GM23338 (cell line): ENCODE measurements around the gene ARRDC1. TPM values are rescaled to one million over a fixed set of nuclear protein-coding genes. Genes with fewer than 3 reads are reported as not detected.

Experiments
- ATAC-seq: fragments of 200-7000 bp; cut with Tn5 transposase; 3 replicates; pipeline ENCODE4 v1.9.1; 2020
- DNase-seq: peaks from one replicate; pipeline ENCODE4 v3.0.0-alpha.2; 2015; ENCODE audit warnings: low spot score
- H2AFZ ChIP-seq: fragments of 200-600 bp; sonication (generic); 2 replicates; pipeline ENCODE4 v1.8.0; 2016; ENCODE audit warnings: antibody characterized with exemption, mild to moderate bottlenecking, moderate library complexity
- H3F3A ChIP-seq: fragments of 200-600 bp; sonication (generic); replicated peaks from 2 replicates; pipeline ENCODE4 v1.8.0; 2017; ENCODE audit warnings: antibody characterized with exemption, mixed run types, low read depth
- H3K27ac ChIP-seq: fragments of 200-600 bp; sonication (generic); 2 replicates; pipeline ENCODE4 v1.6.1; 2016; ENCODE audit warnings: low read depth
- H3K27me3 ChIP-seq: fragments of 200-600 bp; sonication (generic); 2 replicates; pipeline ENCODE4 v1.8.0; 2016; ENCODE audit warnings: mild to moderate bottlenecking, mixed run types, moderate library complexity; ENCODE audit not compliant: insufficient read depth
- H3K36me3 ChIP-seq: fragments of 200-600 bp; sonication (generic); 2 replicates; pipeline ENCODE4 v1.8.0; 2016; ENCODE audit warnings: mild to moderate bottlenecking; ENCODE audit not compliant: insufficient read depth
- H3K4me1 ChIP-seq: fragments of 200-600 bp; sonication (generic); 2 replicates; pipeline ENCODE4 v1.8.0; 2016; ENCODE audit warnings: mild to moderate bottlenecking, moderate library complexity; ENCODE audit not compliant: insufficient read depth
- H3K4me2 ChIP-seq: fragments of 200-600 bp; sonication (generic); 2 replicates; pipeline ENCODE4 v1.7.1; 2017; ENCODE audit warnings: mixed run types
- H3K4me3 ChIP-seq: fragments of 200-600 bp; sonication (generic); 2 replicates; pipeline ENCODE4 v1.6.1; 2016; ENCODE audit warnings: mixed run types
- H3K79me2 ChIP-seq: fragments of 200-600 bp; sonication (generic); replicated peaks from 2 replicates; pipeline ENCODE4 v1.8.0; 2017; ENCODE audit warnings: mild to moderate bottlenecking; ENCODE audit not compliant: insufficient read depth
- H3K9me2 ChIP-seq: fragments of 200-600 bp; sonication (generic); 2 replicates; pipeline ENCODE4 v1.8.0; 2017; ENCODE audit not compliant: insufficient read depth
- H4K20me1 ChIP-seq: fragments of 200-600 bp; sonication (generic); replicated peaks from 2 replicates; pipeline ENCODE4 v1.8.0; 2017; ENCODE audit warnings: mild to moderate bottlenecking; ENCODE audit not compliant: insufficient read depth
- H3K27ac Mint-ChIP-seq: 2 replicates; pipeline ENCODE4 v1.8.0; 2020; ENCODE audit warnings: inconsistent platforms, mild to moderate bottlenecking, moderate library complexity, mixed read lengths
- H3K27me3 Mint-ChIP-seq: 3 replicates; pipeline ENCODE4 v1.8.0; 2022; ENCODE audit warnings: low read depth, mild to moderate bottlenecking, moderate library complexity, mixed read lengths, inconsistent platforms; ENCODE audit not compliant: insufficient read depth, poor library complexity
- H3K36me3 Mint-ChIP-seq: 3 replicates; pipeline ENCODE4 v1.8.0; 2021; ENCODE audit warnings: low read depth, mild to moderate bottlenecking, inconsistent platforms, moderate library complexity, mixed read lengths
- H3K4me1 Mint-ChIP-seq: 3 replicates; pipeline ENCODE4 v1.8.0; 2020; ENCODE audit warnings: mild to moderate bottlenecking, inconsistent platforms, mixed read lengths
- H3K4me3 Mint-ChIP-seq: 3 replicates; pipeline ENCODE4 v1.8.0; 2021; ENCODE audit warnings: moderate library complexity, mild to moderate bottlenecking, inconsistent platforms, mixed read lengths
- H3K9me3 Mint-ChIP-seq: 3 replicates; pipeline ENCODE4 v1.8.0; 2020; ENCODE audit warnings: moderate library complexity, mild to moderate bottlenecking, inconsistent platforms, mixed read lengths
- CREB1 ChIP-seq: fragments of 250-450 bp; sonication (Bioruptor Pico); IDR thresholded peaks from 2 replicates; pipeline ENCODE4 v1.5.0; 2020; ENCODE audit warnings: low read depth, mild to moderate bottlenecking, moderate library complexity
- CTCF ChIP-seq, 2 experiments: fragments of 200-600 bp in 1 of 2; sonication (generic) in 1 of 2; conservative IDR thresholded peaks; 2 replicates each; pipeline versions ENCODE4 v1.5.1 to v1.6.1; 2016 to 2017; ENCODE audit warnings: antibody characterized with exemption in 2 of 2, low read depth in 2 of 2, mild to moderate bottlenecking in 2 of 2, moderate library complexity in 1 of 2
- EZH2phosphoT487 ChIP-seq: fragments of 200-600 bp; sonication (generic); IDR thresholded peaks from one replicate; pipeline ENCODE4 v1.8.1; 2018; ENCODE audit warnings: antibody characterized with exemption; ENCODE audit not compliant: unreplicated experiment
- JUNB ChIP-seq: IDR thresholded peaks from one replicate; pipeline ENCODE4 v1.6.1; 2016; ENCODE audit warnings: antibody characterized with exemption; ENCODE audit not compliant: unreplicated experiment
- NANOG ChIP-seq: IDR thresholded peaks from 2 replicates; pipeline ENCODE4 v1.6.1; 2016; ENCODE audit warnings: antibody characterized with exemption, borderline replicate concordance
- POLR2AphosphoS5 ChIP-seq: IDR thresholded peaks from 2 replicates; pipeline ENCODE4 v1.6.1; 2016; ENCODE audit warnings: antibody characterized with exemption, low read depth
- REST ChIP-seq: IDR thresholded peaks from one replicate; pipeline ENCODE4 v1.6.1; 2018; ENCODE audit warnings: antibody characterized with exemption; ENCODE audit not compliant: unreplicated experiment
- STAT1 ChIP-seq: IDR thresholded peaks from one replicate; pipeline ENCODE4 v1.6.1; 2016; ENCODE audit warnings: antibody characterized with exemption; ENCODE audit not compliant: unreplicated experiment
- ZNF331 ChIP-seq: fragments of 250-450 bp; sonication (Bioruptor Pico); IDR thresholded peaks from 2 replicates; pipeline ENCODE4 v1.5.0; 2020; ENCODE audit warnings: low read depth, mild to moderate bottlenecking, moderate library complexity
- polyA plus RNA-seq: library from polyadenylated mRNA; unstranded; fragments of >200 nt; fragmentation: Nextera tagmentation; extraction: Ambion mirVana; gene quantifications from 2 replicates; pipeline ENCODE4 v1.2.1, GENCODE V29; 2016
- total RNA-seq: library from RNA; depleted of rRNA; stranded (reverse); fragments of >200 nt; shearing (Covaris generic); gene quantifications from 2 replicates; pipeline ENCODE4 v1.2.3, GENCODE V29; 2014
- TF ChIP-seq, protein P1 (sequence below): IDR thresholded peaks from 2 replicates; pipeline ENCODE4 v1.6.1; 2016; ENCODE audit warnings: antibody characterized with exemption

The ARRDC1 gene
- total and polyA plus RNA-seq, 2 experiments from 2014 or later, result 36.6 to 63.8 TPM

DNA sequence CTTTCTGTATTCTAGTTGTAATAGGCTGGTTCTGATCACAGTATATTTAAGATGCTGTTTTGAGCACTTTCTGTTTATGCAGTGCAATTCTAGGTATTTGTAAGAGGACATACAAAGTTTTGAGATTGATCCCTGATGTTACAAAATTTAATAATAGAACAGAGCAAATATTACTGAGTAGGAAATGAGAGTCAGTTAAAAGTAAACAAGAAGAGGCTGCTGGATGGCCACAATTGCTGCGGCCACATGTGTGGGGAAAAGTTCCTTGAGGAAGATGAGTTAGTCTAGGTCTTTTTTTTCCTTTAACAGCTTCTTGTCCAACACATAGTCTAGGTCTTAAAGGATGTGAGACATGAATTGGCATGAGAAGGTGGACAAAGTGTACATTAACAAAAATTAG is 24.6 kb downstream of the ARRDC1 start:
- no peak for ATAC-seq
- Mint-ChIP-seq H3K4me1 (peaks cover 50% of the 10 kb centered on the region), H3K36me3 (peaks cover 4% of the 10 kb centered on the region; the same call in 2 of the 3 replicates), H3K4me3 (no peak overlapping the region), H3K9me3 (no peaks in the 10 kb centered on the region), H3K27ac (no peak overlapping the region), H3K27me3 (peaks cover 5% of the 10 kb centered on the region)
- H4K20me1 ChIP-seq, result peaks cover 48% of the 10 kb centered on the region
- DNase-seq, result no peak
- H3K36me3 ChIP-seq, result no peaks in the 10 kb centered on the region
- TF ChIP-seq CREB1 (CRISPR knock-in tag) (no peak), CTCF (conservative IDR thresholded peaks at IDR 0.05; ENCODE audit: low read depth in 2 of 2) (no peak), NANOG (no peak), REST (no peak), ZNF331 (CRISPR knock-in tag) (no peak)
- H3K4me1 ChIP-seq, result peaks cover 28% of the 10 kb centered on the region
- H3K27me3 ChIP-seq, result no peaks in the 10 kb centered on the region
- no peak overlapping the region for H3K4me2 ChIP-seq
- H3K4me3 ChIP-seq, result no peak overlapping the region
- H3K79me2 ChIP-seq, result peaks cover 100% of the 10 kb centered on the region
- H2AFZ ChIP-seq, result no peak overlapping the region
- H3F3A ChIP-seq, result no peaks in the 10 kb centered on the region
- no peaks in the 10 kb centered on the region for H3K9me2 ChIP-seq
- no peak overlapping the region for H3K27ac ChIP-seq

GRCh38 chr9:137630679-137631078 is 25.2 kb downstream of the ARRDC1 start:
- Histone ChIP-seq H3K4me1 (peaks cover 28% of the 10 kb centered on the region), H3K9me2 (no peaks in the 10 kb centered on the region), H3F3A (no peaks in the 10 kb centered on the region), H3K4me3 (no peak overlapping the region), H2AFZ (no peak overlapping the region), H3K27ac (no peak overlapping the region), H3K4me2 (no peak overlapping the region), H3K79me2 (peaks cover 100% of the 10 kb centered on the region), H4K20me1 (peaks cover 48% of the 10 kb centered on the region), H3K36me3 (no peaks in the 10 kb centered on the region), H3K27me3 (no peaks in the 10 kb centered on the region)
- Mint-ChIP-seq H3K9me3 (no peaks in the 10 kb centered on the region), H3K4me1 (peaks cover 45% of the 10 kb centered on the region), H3K27ac (no peak overlapping the region), H3K4me3 (no peak overlapping the region), H3K36me3 (peaks cover 3% of the 10 kb centered on the region; the same call in 2 of the 3 replicates), H3K27me3 (peaks cover 5% of the 10 kb centered on the region)
- ATAC-seq, result no peak
- DNase-seq, result no peak
- no peak for TF ChIP-seq EZH2phosphoT487
- TF ChIP-seq, protein P1, sequence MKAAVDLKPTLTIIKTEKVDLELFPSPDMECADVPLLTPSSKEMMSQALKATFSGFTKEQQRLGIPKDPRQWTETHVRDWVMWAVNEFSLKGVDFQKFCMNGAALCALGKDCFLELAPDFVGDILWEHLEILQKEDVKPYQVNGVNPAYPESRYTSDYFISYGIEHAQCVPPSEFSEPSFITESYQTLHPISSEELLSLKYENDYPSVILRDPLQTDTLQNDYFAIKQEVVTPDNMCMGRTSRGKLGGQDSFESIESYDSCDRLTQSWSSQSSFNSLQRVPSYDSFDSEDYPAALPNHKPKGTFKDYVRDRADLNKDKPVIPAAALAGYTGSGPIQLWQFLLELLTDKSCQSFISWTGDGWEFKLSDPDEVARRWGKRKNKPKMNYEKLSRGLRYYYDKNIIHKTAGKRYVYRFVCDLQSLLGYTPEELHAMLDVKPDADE, result no peak
- no peak for TF ChIP-seq STAT1
- TF ChIP-seq CTCF (conservative IDR thresholded peaks at IDR 0.05; ENCODE audit: low read depth in 2 of 2), result no peak
- no peak for TF ChIP-seq CREB1 (CRISPR knock-in tag)
- TF ChIP-seq JUNB, result no peak
- TF ChIP-seq NANOG, result no peak
- no peak for TF ChIP-seq POLR2AphosphoS5
- no peak for TF ChIP-seq REST
- TF ChIP-seq ZNF331 (CRISPR knock-in tag), result no peak
